OCI-LY7 (cell line): ENCODE data around the gene WNT7B. TPM values are rescaled to one million over a fixed set of nuclear protein-coding genes. Genes with fewer than 3 reads are reported as not detected.

Experiments
- BruUV-seq: library from RNA; stranded (reverse); fragments of 400-500 nt; replicated peaks from 2 replicates; lab custom pipeline; 2021; lab: Mats Ljungman, UMichigan
- CTCF ChIA-PET: fragments of 300-600 bp; sonication (Branson Sonifier 250); formaldehyde crosslinking; loops from one replicate; lab custom pipeline; 2022; ENCODE audit warnings: antibody characterized with exemption; ENCODE audit not compliant: unreplicated experiment; lab: Charles Lee
- POLR2A ChIA-PET: fragments of 300-600 bp; sonication (Branson Sonifier 250); formaldehyde crosslinking; loops from one replicate; lab custom pipeline; 2022; ENCODE audit warnings: antibody characterized with exemption; lab: Charles Lee
- DNase-seq: peaks from one replicate; pipeline ENCODE4 v3.0.0-alpha.2; 2015; ENCODE audit warnings: low spot score
- H2AFZ ChIP-seq: fragments of 200-600 bp; sonication (generic), shearing (Covaris generic); 2 replicates; pipeline ENCODE4 v1.6.1; 2014; ENCODE audit warnings: mild to moderate bottlenecking, antibody characterized with exemption, low read length, moderate library complexity
- H3K27ac ChIP-seq: fragments of 200-600 bp; sonication (generic); 2 replicates; pipeline ENCODE4 v1.5.1; 2014; ENCODE audit warnings: mixed run types, low read depth, mild to moderate bottlenecking, moderate library complexity, low read length, inconsistent platforms; ENCODE audit not compliant: poor library complexity, severe bottlenecking
- H3K36me3 ChIP-seq: fragments of 200-600 bp; sonication (generic); 2 replicates; pipeline ENCODE4 v1.6.1; 2014; ENCODE audit warnings: mild to moderate bottlenecking, antibody characterized with exemption, low read length, moderate library complexity, mixed read lengths; ENCODE audit not compliant: insufficient read depth
- H3K4me1 ChIP-seq: fragments of 200-600 bp; sonication (generic); 2 replicates; pipeline ENCODE4 v1.5.1; 2014; ENCODE audit warnings: mild to moderate bottlenecking, low read length; ENCODE audit not compliant: insufficient read depth, poor library complexity, severe bottlenecking
- H3K4me2 ChIP-seq: fragments of 200-600 bp; sonication (generic); 2 replicates; pipeline ENCODE4 v1.6.1; 2014; ENCODE audit warnings: mild to moderate bottlenecking, low read length
- H3K4me3 ChIP-seq: fragments of 200-600 bp; sonication (generic); 2 replicates; pipeline ENCODE4 v1.5.1; 2014; ENCODE audit warnings: mild to moderate bottlenecking, low read depth, low read length; ENCODE audit not compliant: poor library complexity, severe bottlenecking
- H3K79me2 ChIP-seq: fragments of 200-600 bp; sonication (generic); 2 replicates; pipeline ENCODE4 v1.6.1; 2016; ENCODE audit warnings: low read depth, mild to moderate bottlenecking, low read length, moderate library complexity, mixed read lengths; ENCODE audit not compliant: insufficient read depth
- H3K9me2 ChIP-seq: fragments of 200-600 bp; sonication (generic); 2 replicates; pipeline ENCODE4 v1.6.1; 2016; ENCODE audit warnings: mild to moderate bottlenecking, low read length, mixed read lengths; ENCODE audit not compliant: insufficient read depth
- H3K9me3 ChIP-seq: fragments of 200-600 bp; sonication (generic); 2 replicates; pipeline ENCODE4 v1.6.1; 2014; ENCODE audit warnings: mild to moderate bottlenecking, mixed run types, low read length, mixed read lengths
- H4K20me1 ChIP-seq: fragments of 200-600 bp; sonication (generic); 2 replicates; pipeline ENCODE4 v1.6.1; 2014; ENCODE audit warnings: mild to moderate bottlenecking, antibody characterized with exemption, low read length, moderate library complexity, mixed read lengths; ENCODE audit not compliant: insufficient read depth
- CTCF ChIP-seq: fragments of 200-600 bp; sonication (generic); conservative IDR thresholded peaks from 2 replicates; pipeline ENCODE4 v1.5.1; 2014; ENCODE audit warnings: mild to moderate bottlenecking, antibody characterized with exemption, low read length, moderate library complexity, mixed read lengths
- EZH2phosphoT487 ChIP-seq: fragments of 200-600 bp; sonication (generic); IDR thresholded peaks from 2 replicates; pipeline ENCODE4 v1.6.1; 2018; ENCODE audit warnings: low read depth, borderline replicate concordance, mild to moderate bottlenecking, mixed run types, antibody characterized with exemption, low read length, moderate library complexity, mixed read lengths
- intact Hi-C: fragments of 100-400 bp; cut with micrococcal nuclease; formaldehyde crosslinking; loops from one replicate; pipeline ENCODE4 v1.10.0; 2022; ENCODE audit not compliant: unreplicated experiment
- total RNA-seq, 2 experiments: library from RNA; depleted of rRNA in 1 of 2; stranded (reverse); fragments of >200 nt in 1 of 2; shearing (Covaris generic) in 1 of 2; gene quantifications; 2 replicates each; pipeline ENCODE4 v1.2.3, GENCODE V29; 2014 to 2022

The WNT7B gene
- total RNA-seq, 2 experiments from 2014 or later: not detected

GRCh38 chr22:45931042-45931441 lies 45.9 kb downstream of the WNT7B start:
- Histone ChIP-seq H3K27ac (no peak overlapping the region), H3K4me1 (no peaks in the 10 kb centered on the region), H3K4me3 (no peak overlapping the region), H4K20me1 (no peaks in the 10 kb centered on the region), H2AFZ (no peak overlapping the region), H3K79me2 (no peaks in the 10 kb centered on the region), H3K36me3 (no peaks in the 10 kb centered on the region), H3K9me2 (no peaks in the 10 kb centered on the region), H3K4me2 (no peak overlapping the region), H3K9me3 (no peaks in the 10 kb centered on the region)
- DNase-seq: no peak
- POLR2A ChIA-PET: no interaction called here
- TF ChIP-seq CTCF (no peak), EZH2phosphoT487 (no peak)
- intact Hi-C loops: no loop called here
- no TSS peak for BruUV-seq
- CTCF ChIA-PET: no interaction called here

GRCh38 chr22:45930324-45930723 lies 46.6 kb downstream of the WNT7B start:
- Histone ChIP-seq H3K79me2 (no peaks in the 10 kb centered on the region), H3K36me3 (no peaks in the 10 kb centered on the region), H3K27ac (no peak overlapping the region), H3K4me3 (no peak overlapping the region), H3K4me1 (no peaks in the 10 kb centered on the region), H2AFZ (no peak overlapping the region), H4K20me1 (no peaks in the 10 kb centered on the region), H3K4me2 (no peak overlapping the region), H3K9me2 (no peaks in the 10 kb centered on the region), H3K9me3 (no peaks in the 10 kb centered on the region)
- TF ChIP-seq EZH2phosphoT487 (no peak), CTCF (no peak)
- ChIA-PET POLR2A (no interaction called here), CTCF (no interaction called here)
- no TSS peak for BruUV-seq
- intact Hi-C loops: no loop called here
- DNase-seq: no peak

GRCh38 chr22:45929649-45930048 lies 47.3 kb downstream of the WNT7B start:
- Histone ChIP-seq H3K9me2 (no peaks in the 10 kb centered on the region), H3K4me3 (no peak overlapping the region), H2AFZ (no peak overlapping the region), H4K20me1 (no peaks in the 10 kb centered on the region), H3K9me3 (no peaks in the 10 kb centered on the region), H3K4me2 (no peak overlapping the region), H3K36me3 (no peaks in the 10 kb centered on the region), H3K4me1 (no peaks in the 10 kb centered on the region), H3K27ac (no peak overlapping the region), H3K79me2 (no peaks in the 10 kb centered on the region)
- intact Hi-C loops: no loop called here
- no peak for DNase-seq
- CTCF ChIA-PET: no interaction called here
- TF ChIP-seq CTCF: no peak
- POLR2A ChIA-PET: no interaction called here
- no TSS peak for BruUV-seq
